DMS153 treated with DMSO at 0.1 percent for 48 hours (cell line): ENCODE measurements around the gene SERPINE3.

Experiments used
- DNase-seq: peaks from one replicate; lab custom pipeline; 2025; ENCODE audit not compliant: unreplicated experiment; lab: John Stamatoyannopoulos, UW

Gene SERPINE3

GRCh38 chr13:51360489-51360888 lies 21.0 kb downstream of the SERPINE3 start:
- DNase-seq, result no peak

GRCh38 chr13:51361106-51361505 lies 21.6 kb downstream of the SERPINE3 start:
- no peak for DNase-seq

DNA sequence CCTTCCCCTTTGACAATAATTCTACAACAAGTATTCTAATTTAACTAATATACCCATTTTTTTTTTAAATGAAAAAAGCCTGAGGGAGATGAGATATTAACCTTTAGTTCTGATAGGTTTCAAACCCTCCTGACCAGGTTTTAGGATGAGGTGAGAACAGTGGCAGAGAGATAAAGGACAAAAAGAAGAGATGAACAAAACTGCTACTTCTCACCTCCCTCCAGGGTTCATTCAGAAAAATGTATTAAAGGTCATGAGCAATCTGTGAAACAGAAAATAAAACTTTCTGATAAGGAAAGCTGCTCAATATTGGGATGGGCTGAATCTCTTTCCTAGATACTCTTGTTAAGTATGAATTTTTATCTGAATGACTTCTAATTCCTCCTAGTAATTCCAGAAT lies 24.1 kb downstream of the SERPINE3 start:
- DNase-seq, result no peak

GRCh38 chr13:51364404-51365008 lies 25.0 kb downstream of the SERPINE3 start:
- no peak for DNase-seq

GRCh38 chr13:51370116-51370515 lies 30.6 kb downstream of the SERPINE3 start:
- DNase-seq, result no peak

GRCh38 chr13:51370811-51371210 lies 31.3 kb downstream of the SERPINE3 start:
- no peak for DNase-seq

GRCh38 chr13:51371768-51372399 lies 32.4 kb downstream of the SERPINE3 start:
- DNase-seq, result no peak

- no peak for DNase-seq
These were observed 34.0 kb downstream of the SERPINE3 start for GRCh38 chr13:51373451-51373850.

DNA sequence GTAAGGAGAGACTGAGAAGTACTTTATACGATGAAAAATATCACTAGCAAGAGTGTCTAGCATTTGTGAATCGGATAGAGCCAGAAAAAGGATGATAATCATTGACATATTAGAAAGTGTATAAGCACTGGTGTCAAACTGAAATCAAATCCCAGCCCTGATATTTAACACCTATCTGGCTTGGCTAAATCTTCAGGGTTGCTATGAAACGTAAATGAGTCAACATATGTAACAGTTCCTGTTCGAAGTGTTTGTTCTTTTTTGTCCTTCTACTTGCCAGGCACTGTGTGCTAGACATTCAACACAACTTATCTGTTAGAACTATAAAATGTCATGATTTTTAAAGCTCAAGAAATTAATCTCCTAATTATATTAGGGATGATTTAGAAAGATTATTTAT lies 40.8 kb downstream of the SERPINE3 start:
- peak; percentile 72 for DNase-seq

- no peak for DNase-seq
These were observed 45.6 kb downstream of the SERPINE3 start for GRCh38 chr13:51385114-51385513.

- DNase-seq, result no peak
These were observed 55.2 kb downstream of the SERPINE3 start for GRCh38 chr13:51394724-51395123.

GRCh38 chr13:51396352-51396751 lies 56.9 kb downstream of the SERPINE3 start:
- no peak for DNase-seq

GRCh38 chr13:51397262-51397941 lies 57.9 kb downstream of the SERPINE3 start:
- DNase-seq, result no peak

- no peak for DNase-seq
These were observed 65.7 kb downstream of the SERPINE3 start for GRCh38 chr13:51405176-51405575.

GRCh38 chr13:51412431-51412830 lies 72.9 kb downstream of the SERPINE3 start:
- peak; percentile 22 for DNase-seq
